ENCODE results near the gene NRXN3. TPM values are rescaled to one million over a fixed set of nuclear protein-coding genes. Genes with fewer than 3 reads are reported as not detected.
A peak's percentile ranks its signal among the peaks of the same experiment; 100 is the strongest.

The NRXN3 gene
- total RNA-seq, 5 donors from 2014 or later (not counting 1 experiment from before 2014, with no cell fraction given) = not detected

- no peaks in the 10 kb centered on the region for H3K4me1 Mint-ChIP-seq
- ATAC-seq (replicated peaks in 1 of 4) = no peak
- 69% methylated on average over 3 of the region's 3 CpGs for WGBS (ENCODE audit: insufficient coverage)
- no peak for DNase-seq
- POLR2A ChIA-PET = no interaction called here
- H3K36me3 ChIP-seq (ENCODE audit: control insufficient read depth in 2 of 2, extremely low read depth in 1 of 2, insufficient read depth in 1 of 2, low read length in 1 of 2) = no peaks in the 10 kb centered on the region
- no peak overlapping the region for H3K27ac Mint-ChIP-seq
- H3K27me3 ChIP-seq (replicated peaks in 1 of 2; ENCODE audit: control insufficient read depth in 2 of 2, extremely low read depth in 1 of 2, insufficient read depth in 2 of 2, low read length in 1 of 2) = no peaks in the 10 kb centered on the region
- no peaks in the 10 kb centered on the region for H3K27me3 Mint-ChIP-seq
- H3K4me3 Mint-ChIP-seq = no peak overlapping the region
- no peak overlapping the region for H3K4me3 ChIP-seq (ENCODE audit: control insufficient read depth in 1 of 2, extremely low read depth in 1 of 2, low read length in 1 of 2)
- CTCF ChIA-PET = no interaction called here
- H3K36me3 Mint-ChIP-seq = no peaks in the 10 kb centered on the region
- H3K4me1 ChIP-seq (ENCODE audit: control insufficient read depth in 1 of 2, extremely low read depth in 1 of 2, insufficient read depth in 2 of 2, low read length in 2 of 2) = no peaks in the 10 kb centered on the region
- no peaks in the 10 kb centered on the region for H3K9me3 Mint-ChIP-seq
- no peak overlapping the region for H3K27ac ChIP-seq (ENCODE audit: low read length)
- H3K9me3 ChIP-seq = no peaks in the 10 kb centered on the region
Observed at GRCh38 chr14:79600406-79600805, 1430.2 kb downstream of the NRXN3 start.

DNA sequence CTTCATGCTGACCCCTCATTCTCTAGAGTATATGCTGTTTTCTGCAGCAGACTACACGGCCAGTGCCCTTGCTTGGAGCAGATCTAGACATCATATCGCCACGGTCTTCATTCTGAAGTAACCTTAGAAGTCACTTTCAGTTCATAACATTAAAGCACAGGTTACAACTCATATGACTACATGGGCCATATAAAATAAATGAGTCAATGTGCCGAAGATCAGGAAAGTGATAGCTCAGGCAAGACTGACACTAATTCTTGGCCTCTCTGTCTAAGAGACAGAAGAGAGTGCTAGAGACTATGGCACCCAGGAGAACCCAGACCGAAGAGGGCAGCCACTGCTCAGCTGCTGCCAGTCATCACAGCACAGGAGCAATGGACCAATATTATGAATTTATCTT lies 1431.4 kb downstream of the NRXN3 start:
- H3K4me3 Mint-ChIP-seq = no peak overlapping the region
- DNase-seq = no peak
- POLR2A ChIA-PET = no interaction called here
- Histone ChIP-seq H3K9me3 (no peaks in the 10 kb centered on the region), H3K4me1 (ENCODE audit: control insufficient read depth in 1 of 2, extremely low read depth in 1 of 2, insufficient read depth in 2 of 2, low read length in 2 of 2) (no peaks in the 10 kb centered on the region), H3K4me3 (ENCODE audit: control insufficient read depth in 1 of 2, extremely low read depth in 1 of 2, low read length in 1 of 2) (no peak overlapping the region), H3K36me3 (ENCODE audit: control insufficient read depth in 2 of 2, extremely low read depth in 1 of 2, insufficient read depth in 1 of 2, low read length in 1 of 2) (no peaks in the 10 kb centered on the region), H3K27ac (ENCODE audit: low read length) (no peak overlapping the region), H3K27me3 (replicated peaks in 1 of 2; ENCODE audit: control insufficient read depth in 2 of 2, extremely low read depth in 1 of 2, insufficient read depth in 2 of 2, low read length in 1 of 2) (no peaks in the 10 kb centered on the region)
- no peaks in the 10 kb centered on the region for H3K27me3 Mint-ChIP-seq
- no peaks in the 10 kb centered on the region for H3K9me3 Mint-ChIP-seq
- no peak for ATAC-seq (replicated peaks in 1 of 4)
- no peaks in the 10 kb centered on the region for H3K36me3 Mint-ChIP-seq
- H3K4me1 Mint-ChIP-seq = no peaks in the 10 kb centered on the region
- WGBS (ENCODE audit: insufficient coverage) = 80% methylated on average over 1 of the region's 5 CpGs
- CTCF ChIA-PET = no interaction called here
- no peak overlapping the region for H3K27ac Mint-ChIP-seq

DNA sequence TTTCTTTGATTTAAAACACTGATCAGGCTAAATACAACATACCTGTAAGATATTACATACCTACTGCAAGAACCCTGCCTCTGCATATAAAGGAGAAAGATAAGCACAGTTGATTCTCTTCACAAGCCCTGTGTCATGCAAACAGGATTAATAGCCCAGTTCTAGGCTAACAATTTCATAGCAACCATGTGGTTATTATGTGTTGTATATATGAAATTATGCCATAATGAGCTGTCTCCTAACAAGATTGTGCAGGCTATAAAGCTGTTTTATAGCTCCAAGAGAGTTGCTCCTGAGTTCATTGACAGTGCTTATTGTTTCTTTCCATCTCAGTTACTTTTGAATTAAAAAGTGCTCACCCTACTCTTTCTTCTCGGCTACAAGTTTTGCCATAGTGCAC lies 1431.9 kb downstream of the NRXN3 start:
- no peak overlapping the region for H3K4me3 Mint-ChIP-seq
- CTCF ChIA-PET = no interaction called here

DNA sequence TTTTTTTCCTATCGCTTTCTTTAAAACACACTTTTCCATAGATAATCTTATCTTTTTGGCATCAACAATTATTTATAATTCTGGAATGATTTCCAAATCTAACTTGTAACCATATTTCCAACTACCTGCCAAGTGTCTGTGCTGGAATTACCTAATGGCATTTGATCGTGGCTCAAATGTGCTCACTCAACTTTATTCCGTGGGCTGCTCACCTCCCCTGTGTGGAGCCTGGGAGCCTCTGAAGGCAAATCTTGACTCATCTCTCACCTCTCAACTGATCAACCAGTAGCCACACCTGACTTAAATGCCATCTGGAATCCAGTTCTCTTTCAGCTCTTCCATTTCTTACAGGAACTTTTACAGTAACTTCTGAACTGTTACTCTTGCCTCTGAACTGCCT lies 1432.6 kb downstream of the NRXN3 start:
- Histone ChIP-seq H3K9me3 (no peaks in the 10 kb centered on the region), H3K4me1 (ENCODE audit: control insufficient read depth in 1 of 2, extremely low read depth in 1 of 2, insufficient read depth in 2 of 2, low read length in 2 of 2) (no peaks in the 10 kb centered on the region), H3K27me3 (replicated peaks in 1 of 2; ENCODE audit: control insufficient read depth in 2 of 2, extremely low read depth in 1 of 2, insufficient read depth in 2 of 2, low read length in 1 of 2) (no peaks in the 10 kb centered on the region), H3K27ac (ENCODE audit: low read length) (no peak overlapping the region), H3K4me3 (ENCODE audit: control insufficient read depth in 1 of 2, extremely low read depth in 1 of 2, low read length in 1 of 2) (no peak overlapping the region), H3K36me3 (ENCODE audit: control insufficient read depth in 2 of 2, extremely low read depth in 1 of 2, insufficient read depth in 1 of 2, low read length in 1 of 2) (no peaks in the 10 kb centered on the region)
- Mint-ChIP-seq H3K27me3 (no peaks in the 10 kb centered on the region), H3K4me3 (no peak overlapping the region), H3K27ac (no peak overlapping the region), H3K4me1 (no peaks in the 10 kb centered on the region), H3K36me3 (no peaks in the 10 kb centered on the region), H3K9me3 (no peaks in the 10 kb centered on the region)
- DNase-seq (no peak), ATAC-seq (replicated peaks in 1 of 4) (no peak)
- 94% methylated on average over 2 of the region's 3 CpGs for WGBS (ENCODE audit: insufficient coverage)
- CTCF ChIA-PET = no interaction called here
- POLR2A ChIA-PET = interaction anchor here in 1 of 2 donors (0.6 kb wide), 1 partner anchor 361 kb away, joined by 3 read pairs; no protein-coding TSS in a partner anchor

More for the DNA sequence above, 1431.9 kb downstream of the NRXN3 start:
- no peaks in the 10 kb centered on the region for H3K4me1 Mint-ChIP-seq
- Histone ChIP-seq H3K27ac (ENCODE audit: low read length) (no peak overlapping the region), H3K4me1 (ENCODE audit: control insufficient read depth in 1 of 2, extremely low read depth in 1 of 2, insufficient read depth in 2 of 2, low read length in 2 of 2) (no peaks in the 10 kb centered on the region), H3K4me3 (ENCODE audit: control insufficient read depth in 1 of 2, extremely low read depth in 1 of 2, low read length in 1 of 2) (no peak overlapping the region), H3K27me3 (replicated peaks in 1 of 2; ENCODE audit: control insufficient read depth in 2 of 2, extremely low read depth in 1 of 2, insufficient read depth in 2 of 2, low read length in 1 of 2) (no peaks in the 10 kb centered on the region), H3K36me3 (ENCODE audit: control insufficient read depth in 2 of 2, extremely low read depth in 1 of 2, insufficient read depth in 1 of 2, low read length in 1 of 2) (no peaks in the 10 kb centered on the region), H3K9me3 (no peaks in the 10 kb centered on the region)
- no peak overlapping the region for H3K27ac Mint-ChIP-seq
- no peaks in the 10 kb centered on the region for H3K9me3 Mint-ChIP-seq
- ATAC-seq (replicated peaks in 1 of 4) (no peak), DNase-seq (no peak)
- no CpG with 5 or more reads among the region's 1 CpG for WGBS (ENCODE audit: insufficient coverage)
- H3K27me3 Mint-ChIP-seq = no peaks in the 10 kb centered on the region
- H3K36me3 Mint-ChIP-seq = no peaks in the 10 kb centered on the region
- POLR2A ChIA-PET = interaction anchor here in 1 of 2 donors (0.6 kb wide), 1 partner anchor 362 kb away, joined by 3 read pairs; no protein-coding TSS in a partner anchor

DNA sequence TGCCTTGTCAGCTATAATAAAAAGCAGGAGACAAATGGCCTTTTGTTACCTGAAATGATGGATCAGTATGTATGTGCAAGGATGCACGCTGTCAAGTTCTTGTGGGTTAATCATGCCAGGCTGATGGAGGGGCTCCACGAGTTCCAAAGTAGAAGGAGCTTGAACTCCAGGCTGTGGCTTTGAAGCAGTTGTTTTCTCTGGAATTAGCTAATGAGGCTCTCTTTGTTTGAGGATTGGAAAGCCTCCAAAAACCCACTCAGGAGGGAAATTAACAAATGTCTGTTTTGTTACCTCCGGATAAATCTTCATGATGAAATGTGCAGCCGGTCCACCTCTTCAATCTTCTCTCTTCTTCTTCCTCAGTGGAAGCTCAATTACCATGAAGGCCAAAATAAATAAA lies 1435.7 kb downstream of the NRXN3 start:
- Mint-ChIP-seq H3K27ac (no peak overlapping the region), H3K4me3 (no peak overlapping the region), H3K36me3 (no peaks in the 10 kb centered on the region), H3K4me1 (no peaks in the 10 kb centered on the region), H3K27me3 (no peaks in the 10 kb centered on the region), H3K9me3 (peaks cover 0 to 4% (median 0%) of the 10 kb centered on the region in 3 donors)
- ATAC-seq (replicated peaks in 1 of 4) (no peak), DNase-seq (no peak)
- Histone ChIP-seq H3K27me3 (replicated peaks in 1 of 2; ENCODE audit: control insufficient read depth in 2 of 2, extremely low read depth in 1 of 2, insufficient read depth in 2 of 2, low read length in 1 of 2) (no peaks in the 10 kb centered on the region), H3K4me1 (ENCODE audit: control insufficient read depth in 1 of 2, extremely low read depth in 1 of 2, insufficient read depth in 2 of 2, low read length in 2 of 2) (no peaks in the 10 kb centered on the region), H3K27ac (ENCODE audit: low read length) (no peak overlapping the region), H3K9me3 (no peaks in the 10 kb centered on the region), H3K4me3 (ENCODE audit: control insufficient read depth in 1 of 2, extremely low read depth in 1 of 2, low read length in 1 of 2) (no peak overlapping the region), H3K36me3 (ENCODE audit: control insufficient read depth in 2 of 2, extremely low read depth in 1 of 2, insufficient read depth in 1 of 2, low read length in 1 of 2) (no peaks in the 10 kb centered on the region)
- POLR2A ChIA-PET = no interaction called here
- CTCF ChIA-PET = no interaction called here
- 52% methylated on average over 2 of the region's 4 CpGs for WGBS (ENCODE audit: insufficient coverage)

GRCh38 chr14:79608446-79608845 lies 1438.3 kb downstream of the NRXN3 start:
- H3K36me3 ChIP-seq (ENCODE audit: control insufficient read depth in 2 of 2, extremely low read depth in 1 of 2, insufficient read depth in 1 of 2, low read length in 1 of 2) = no peaks in the 10 kb centered on the region
- H3K4me1 Mint-ChIP-seq = no peaks in the 10 kb centered on the region
- no peaks in the 10 kb centered on the region for H3K36me3 Mint-ChIP-seq
- no peaks in the 10 kb centered on the region for H3K9me3 ChIP-seq
- WGBS (ENCODE audit: insufficient coverage) = no CpG with 5 or more reads among the region's 3 CpGs
- H3K4me1 ChIP-seq (ENCODE audit: control insufficient read depth in 1 of 2, extremely low read depth in 1 of 2, insufficient read depth in 2 of 2, low read length in 2 of 2) = no peaks in the 10 kb centered on the region
- H3K27ac ChIP-seq (ENCODE audit: low read length) = no peak overlapping the region
- H3K9me3 Mint-ChIP-seq = peaks cover 0 to 4% (median 3%) of the 10 kb centered on the region in 3 donors
- no peak overlapping the region for H3K4me3 Mint-ChIP-seq
- ATAC-seq (replicated peaks in 1 of 4) (no peak), DNase-seq (no peak)
- H3K4me3 ChIP-seq (ENCODE audit: control insufficient read depth in 1 of 2, extremely low read depth in 1 of 2, low read length in 1 of 2) = no peak overlapping the region
- H3K27me3 Mint-ChIP-seq = no peaks in the 10 kb centered on the region
- no peaks in the 10 kb centered on the region for H3K27me3 ChIP-seq (replicated peaks in 1 of 2; ENCODE audit: control insufficient read depth in 2 of 2, extremely low read depth in 1 of 2, insufficient read depth in 2 of 2, low read length in 1 of 2)
- ChIA-PET CTCF (no interaction called here), POLR2A (no interaction called here)
- H3K27ac Mint-ChIP-seq = no peak overlapping the region

GRCh38 chr14:79613625-79614024 lies 1443.5 kb downstream of the NRXN3 start:
- Mint-ChIP-seq H3K36me3 (no peaks in the 10 kb centered on the region), H3K4me3 (no peak overlapping the region), H3K4me1 (peaks cover 0 to 5% (median 0%) of the 10 kb centered on the region in 3 donors), H3K27ac (no peak overlapping the region), H3K27me3 (no peaks in the 10 kb centered on the region), H3K9me3 (peaks cover 0 to 9% (median 0%) of the 10 kb centered on the region in 3 donors)
- H3K9me3 ChIP-seq = no peaks in the 10 kb centered on the region
- WGBS (ENCODE audit: insufficient coverage) = no CpG with 5 or more reads among the region's 5 CpGs
- ATAC-seq (replicated peaks in 1 of 4) (peak in 1 of 4 experiments; percentile 19), DNase-seq (no peak)
- ChIA-PET POLR2A (no interaction called here), CTCF (no interaction called here)
- no peak overlapping the region for H3K27ac ChIP-seq (ENCODE audit: low read length)
- no peaks in the 10 kb centered on the region for H3K4me1 ChIP-seq (ENCODE audit: control insufficient read depth in 1 of 2, extremely low read depth in 1 of 2, insufficient read depth in 2 of 2, low read length in 2 of 2)
- H3K27me3 ChIP-seq (replicated peaks in 1 of 2; ENCODE audit: control insufficient read depth in 2 of 2, extremely low read depth in 1 of 2, insufficient read depth in 2 of 2, low read length in 1 of 2) = no peaks in the 10 kb centered on the region
- no peak overlapping the region for H3K4me3 ChIP-seq (ENCODE audit: control insufficient read depth in 1 of 2, extremely low read depth in 1 of 2, low read length in 1 of 2)
- no peaks in the 10 kb centered on the region for H3K36me3 ChIP-seq (ENCODE audit: control insufficient read depth in 2 of 2, extremely low read depth in 1 of 2, insufficient read depth in 1 of 2, low read length in 1 of 2)
